GM18507 (cell line): ENCODE measurements around the gene COL6A3.
"Not testable (repeated sequence)": the region's sequence is repeated elsewhere in the genome, so short reads cannot be mapped to it uniquely, and the experiment has no call there.

Source experiments
- DNase-seq: peaks from one replicate; pipeline ENCODE4 v3.0.0; 2011; ENCODE audit warnings: low read depth; ENCODE audit not compliant: insufficient read length; ENCODE audit errors: extremely low spot score
- FAIRE-seq: peaks from 2 replicates; lab custom pipeline; 2011; peaks lifted over from hg19 to GRCh38; lab: Jason Lieb, UNC

Gene COL6A3

GRCh38 chr2:237390235-237390634 is 23.7 kb downstream of the COL6A3 start:
- FAIRE-seq (no peak), DNase-seq (no peak)

- no peak for DNase-seq
Measured at GRCh38 chr2:237389831-237390230, 24.1 kb downstream of the COL6A3 start.

GRCh38 chr2:237388036-237388435 is 25.9 kb downstream of the COL6A3 start:
- DNase-seq (no peak), FAIRE-seq (no peak)

More at GRCh38 chr2:237389831-237390230, 24.1 kb downstream of the COL6A3 start:
- FAIRE-seq, result no peak

GRCh38 chr2:237384672-237385020 is 29.3 kb downstream of the COL6A3 start:
- DNase-seq, result no peak
- FAIRE-seq, result no peak

DNA sequence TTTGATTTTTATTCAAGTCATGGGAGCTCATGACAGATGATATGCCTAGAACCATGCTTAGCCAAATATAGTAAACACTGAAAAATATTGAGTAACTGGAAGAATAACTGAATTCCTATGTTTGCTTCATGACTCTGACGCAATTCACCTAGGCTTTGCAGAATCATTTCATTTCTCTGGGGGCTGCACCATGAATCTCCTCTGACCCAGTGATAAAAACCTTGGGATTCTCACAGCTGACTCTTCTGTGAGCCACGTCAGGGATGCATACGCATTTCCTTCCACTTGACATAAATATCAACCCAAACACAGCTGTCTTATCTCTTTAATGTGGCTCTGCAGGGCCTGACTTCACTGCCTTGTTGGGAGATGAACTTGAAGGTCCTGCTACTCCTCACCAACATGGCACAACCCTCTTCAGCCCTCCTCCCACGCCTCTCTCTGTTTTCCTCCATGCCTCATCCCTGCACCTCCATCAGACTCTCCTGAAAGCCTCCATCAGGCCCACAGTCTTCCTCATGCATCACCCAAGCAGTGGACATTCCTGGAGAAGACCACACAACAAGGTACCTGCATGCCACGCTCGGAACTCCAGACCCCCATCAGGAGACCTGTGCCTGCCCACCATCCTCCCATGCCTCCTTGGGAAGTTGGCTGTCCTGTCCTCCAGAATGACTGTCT is 29.8 kb downstream of the COL6A3 start:
- DNase-seq, result no peak
- no peak for FAIRE-seq

DNA sequence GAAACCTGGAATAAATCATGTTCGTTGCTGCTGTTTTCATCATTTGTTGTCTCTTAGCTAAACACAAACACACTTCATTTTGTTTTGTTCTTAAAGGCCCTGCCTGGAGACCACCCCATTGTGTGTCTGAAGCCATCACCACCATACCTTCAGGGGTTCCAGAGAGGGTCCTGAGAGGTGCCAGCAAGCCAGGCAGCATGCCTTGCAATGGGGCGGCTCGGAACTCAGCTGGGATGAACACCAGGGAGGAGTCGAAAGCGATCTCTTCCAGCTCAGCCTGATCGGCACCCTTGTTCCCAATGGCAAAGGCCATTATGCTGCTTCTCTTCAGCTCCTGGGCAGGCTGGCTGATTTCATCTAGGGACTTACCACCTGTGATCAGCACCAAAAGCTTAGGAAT is 33.2 kb downstream of the COL6A3 start:
- DNase-seq (no peak), FAIRE-seq (no peak)

DNA sequence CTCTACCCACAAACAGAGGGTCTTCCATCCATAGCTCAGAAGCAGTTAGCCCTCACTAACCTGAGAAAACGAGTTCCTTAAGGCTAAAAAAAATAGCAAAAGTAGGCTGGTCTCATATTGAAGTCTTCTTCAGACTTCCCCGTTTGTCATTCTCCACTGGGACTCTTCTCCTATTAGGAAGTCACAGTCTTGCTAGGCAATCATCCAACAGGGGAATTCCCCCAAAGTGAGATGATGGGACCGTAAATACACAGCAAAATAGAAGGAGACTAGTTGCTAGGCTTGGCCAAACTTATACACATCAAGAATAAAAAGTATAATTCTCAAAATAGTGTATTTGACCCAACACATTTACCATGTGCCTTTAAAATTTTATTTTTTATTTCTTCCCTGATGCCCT is 34.3 kb downstream of the COL6A3 start:
- FAIRE-seq (no peak), DNase-seq (no peak)

DNA sequence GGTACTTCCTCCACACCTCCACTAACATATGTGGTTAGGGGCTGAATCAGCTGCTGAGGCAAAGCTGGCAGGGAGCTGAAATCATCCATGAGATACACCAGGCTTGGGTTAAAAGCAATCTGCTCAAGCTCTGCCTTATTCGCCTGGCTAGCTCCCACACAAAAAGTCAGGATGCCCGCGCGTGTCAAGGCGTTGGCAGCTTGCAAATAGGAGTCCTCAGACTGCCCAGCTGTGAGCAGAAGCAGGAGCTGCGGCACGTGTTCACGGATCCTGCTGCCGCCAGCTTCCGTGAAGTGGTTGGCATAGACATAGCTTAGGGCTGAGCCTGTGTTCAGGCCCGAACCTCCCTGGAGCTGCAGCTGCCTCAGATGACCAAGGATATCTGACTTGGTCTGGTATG is 35.3 kb downstream of the COL6A3 start:
- DNase-seq, result no peak
- no peak for FAIRE-seq

- FAIRE-seq, result no peak
Measured at GRCh38 chr2:237374284-237375060, 39.5 kb downstream of the COL6A3 start.

GRCh38 chr2:237371856-237372255 is 42.1 kb downstream of the COL6A3 start:
- DNase-seq (no peak), FAIRE-seq (no peak)

More at GRCh38 chr2:237374284-237375060, 39.5 kb downstream of the COL6A3 start:
- no peak for DNase-seq

DNA sequence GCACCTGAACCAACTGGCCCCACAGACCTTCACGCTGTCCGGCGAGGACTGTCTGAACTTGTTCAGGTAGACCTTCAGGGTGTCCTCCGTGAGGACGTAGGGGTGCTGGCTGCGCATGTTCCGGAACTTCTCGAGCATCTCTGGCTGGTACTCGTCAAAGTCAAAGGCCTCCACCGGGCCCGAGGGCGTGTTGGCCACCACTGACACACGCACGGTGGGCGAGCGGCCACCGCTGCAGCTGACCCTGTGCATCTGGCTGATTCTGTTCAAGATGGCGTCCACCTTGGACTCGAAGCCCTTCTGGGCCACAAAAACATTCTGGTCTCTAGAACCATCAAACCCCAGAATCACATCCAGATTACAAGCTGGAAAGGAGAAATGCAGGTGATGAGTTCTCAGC is 48.3 kb downstream of the COL6A3 start:
- no peak for FAIRE-seq

GRCh38 chr2:237364655-237365054 is 49.3 kb downstream of the COL6A3 start:
- no peak for DNase-seq
- no peak for FAIRE-seq

More for the DNA sequence above, 48.3 kb downstream of the COL6A3 start:
- DNase-seq, result no peak

GRCh38 chr2:237361194-237362004 is 52.6 kb downstream of the COL6A3 start:
- FAIRE-seq, result no peak
- DNase-seq, result no peak

GRCh38 chr2:237359894-237360780 is 53.8 kb downstream of the COL6A3 start:
- no peak for FAIRE-seq
- DNase-seq, result no peak

DNA sequence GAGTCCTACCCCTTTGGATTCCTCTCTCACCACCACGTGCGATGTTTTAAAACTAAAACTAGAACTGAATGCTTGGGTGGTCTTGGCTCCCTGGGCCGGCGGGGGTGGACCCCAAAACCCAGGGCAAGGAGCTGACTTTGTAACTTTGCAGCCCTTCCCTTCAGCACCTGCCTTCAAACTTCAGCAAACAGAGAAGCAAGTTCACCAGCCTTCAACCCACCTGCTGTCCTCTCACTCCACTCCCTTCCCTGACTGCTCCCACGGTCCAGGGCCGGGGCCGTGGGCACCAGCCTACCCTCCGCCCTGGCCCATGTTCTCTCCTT is 54.5 kb downstream of the COL6A3 start:
- FAIRE-seq (no peak), DNase-seq (no peak)

DNA sequence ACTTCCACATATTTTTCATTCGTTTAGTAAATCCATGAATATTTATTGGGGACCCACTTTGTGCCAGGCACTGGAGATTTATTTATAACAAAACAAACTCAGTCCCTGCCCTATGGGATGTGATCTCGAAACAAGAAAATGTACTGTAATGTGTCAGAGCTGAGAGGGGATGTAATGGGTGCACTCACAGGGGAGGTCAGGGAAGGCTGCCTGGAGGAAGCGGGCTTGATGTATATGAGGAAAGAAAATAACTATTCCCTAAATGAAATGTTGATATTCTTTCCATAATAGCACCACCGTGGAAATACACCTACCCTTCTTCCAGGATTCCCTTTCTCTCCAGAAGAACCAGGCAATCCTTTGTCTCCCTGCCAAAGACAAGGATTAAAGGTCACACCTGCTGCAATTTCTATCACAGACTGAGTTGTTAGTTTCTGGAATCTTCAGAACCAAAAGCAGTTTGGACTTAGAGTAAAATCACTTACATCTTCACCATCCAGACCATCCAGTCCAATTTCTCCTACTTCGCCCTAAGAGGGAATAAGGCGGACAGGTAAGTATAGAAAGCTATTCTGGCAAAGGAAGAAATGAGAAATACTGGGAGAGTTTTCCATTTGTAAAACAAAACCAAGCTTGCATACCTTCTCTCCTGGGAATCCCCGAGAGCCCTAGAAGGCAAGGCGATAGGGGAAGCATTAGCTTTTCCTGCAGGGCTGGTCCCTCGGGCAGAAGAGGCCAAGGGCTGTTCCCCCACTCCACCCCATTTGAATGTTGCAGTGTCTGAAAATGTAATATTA is 55.0 kb downstream of the COL6A3 start:
- no peak for FAIRE-seq

DNA sequence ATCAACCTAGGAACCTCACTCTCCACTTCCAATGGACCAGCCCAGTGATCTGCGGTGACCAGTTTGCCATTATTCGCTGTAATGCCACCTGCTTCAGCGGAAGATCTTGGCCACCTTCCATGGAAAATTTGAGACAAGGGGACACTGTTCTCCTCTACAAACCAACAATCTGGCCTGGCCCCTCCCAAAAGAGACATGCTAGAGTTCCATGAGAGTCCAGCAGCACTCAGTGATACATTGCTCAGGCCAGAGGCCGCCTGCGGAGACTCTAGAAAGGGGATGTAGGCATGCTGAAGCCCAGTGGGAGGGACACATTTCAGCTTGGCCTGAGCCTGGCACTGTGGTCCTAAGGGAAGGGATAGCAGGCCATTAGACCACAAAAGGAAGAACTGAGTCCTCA is 58.3 kb downstream of the COL6A3 start:
- FAIRE-seq, result no peak
- no peak for DNase-seq

More for the DNA sequence above, 55.0 kb downstream of the COL6A3 start:
- no peak for DNase-seq

- DNase-seq, result no peak
- FAIRE-seq, result no peak
Measured at GRCh38 chr2:237354892-237355291, 59.1 kb downstream of the COL6A3 start.

DNA sequence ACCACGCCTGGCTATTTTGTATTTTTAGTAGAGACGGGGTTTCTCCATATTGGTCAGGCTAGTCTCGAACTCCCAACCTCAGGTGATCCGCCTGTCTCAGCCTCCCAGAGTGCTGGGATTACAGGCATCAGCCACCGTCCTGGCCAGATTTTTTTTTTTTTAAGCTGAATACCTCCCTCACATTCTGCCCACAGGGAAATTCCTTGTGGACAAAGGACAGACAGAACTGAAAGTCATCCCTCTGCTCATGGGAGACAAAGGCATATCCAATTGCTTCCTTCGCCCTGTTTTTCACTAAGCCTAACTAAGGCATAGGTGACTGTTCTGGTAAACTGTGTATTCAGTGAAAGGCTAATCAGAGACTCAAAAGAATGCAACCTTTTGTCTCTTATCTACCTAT is 59.8 kb downstream of the COL6A3 start:
- FAIRE-seq, DNase-seq: not testable (repeated sequence)
